H4 (cell line): ENCODE data around the gene SYMPK. TPM values are rescaled to one million over a fixed set of nuclear protein-coding genes. Genes with fewer than 3 reads are reported as not detected.

ENCODE experiments used
- DNase-seq: peaks from one replicate; pipeline ENCODE4 v3.0.0-alpha.2; 2015; ENCODE audit warnings: low spot score
- total RNA-seq: library from RNA; depleted of rRNA; stranded (reverse); fragments of >200 nt; shearing (Covaris generic); gene quantifications from 2 replicates; pipeline ENCODE4 v1.2.3, GENCODE V29; 2014

Gene SYMPK
- total RNA-seq, 1 experiment from 2014 or later, result 17.7 TPM

DNA sequence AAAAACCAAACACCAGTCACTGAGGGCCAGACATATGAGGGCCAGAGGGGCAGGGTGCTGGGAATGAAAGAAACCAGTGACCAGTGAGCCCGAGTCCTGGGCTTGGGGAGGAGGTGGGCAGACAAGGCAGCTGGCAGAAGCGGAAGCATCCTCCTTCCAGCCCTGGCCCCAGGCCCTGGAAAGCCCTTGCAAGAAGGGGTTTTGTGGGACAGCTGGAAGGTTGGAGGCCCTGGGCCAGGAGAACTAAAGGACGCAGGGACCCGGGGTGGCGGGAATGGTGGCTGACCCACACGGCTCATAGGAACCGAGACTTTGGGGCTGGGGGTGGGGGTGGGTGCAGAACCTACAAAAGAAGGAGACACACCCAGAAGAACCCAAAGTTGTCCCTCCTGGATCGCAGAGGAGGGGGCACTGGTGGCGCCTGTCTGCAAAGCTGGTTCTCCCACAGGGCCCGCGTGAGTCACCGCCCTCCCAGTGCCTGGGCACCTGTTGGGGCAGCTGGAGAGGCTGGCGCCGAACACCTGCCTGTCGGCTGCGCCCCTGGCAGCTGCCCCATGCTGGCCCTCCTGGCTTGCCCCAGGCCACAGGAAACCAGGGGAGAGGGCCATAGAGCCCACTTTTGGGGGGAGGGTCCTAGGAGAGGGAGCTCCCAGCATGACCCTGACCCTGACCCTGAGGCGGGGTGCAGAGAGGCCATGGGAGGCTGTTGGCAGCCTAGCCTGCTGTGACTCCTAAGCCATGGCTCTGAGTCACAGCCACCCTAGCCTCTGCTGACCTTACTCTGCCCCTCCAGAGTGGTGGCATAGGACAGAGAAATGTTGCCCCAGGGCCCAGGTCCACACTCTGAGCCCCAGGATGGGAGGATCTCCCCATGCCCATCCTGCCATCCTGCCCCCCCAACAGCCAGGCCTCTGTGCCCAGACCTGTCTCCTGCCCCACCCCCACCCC lies 81.5 kb downstream of the SYMPK start:
- no peak for DNase-seq

DNA sequence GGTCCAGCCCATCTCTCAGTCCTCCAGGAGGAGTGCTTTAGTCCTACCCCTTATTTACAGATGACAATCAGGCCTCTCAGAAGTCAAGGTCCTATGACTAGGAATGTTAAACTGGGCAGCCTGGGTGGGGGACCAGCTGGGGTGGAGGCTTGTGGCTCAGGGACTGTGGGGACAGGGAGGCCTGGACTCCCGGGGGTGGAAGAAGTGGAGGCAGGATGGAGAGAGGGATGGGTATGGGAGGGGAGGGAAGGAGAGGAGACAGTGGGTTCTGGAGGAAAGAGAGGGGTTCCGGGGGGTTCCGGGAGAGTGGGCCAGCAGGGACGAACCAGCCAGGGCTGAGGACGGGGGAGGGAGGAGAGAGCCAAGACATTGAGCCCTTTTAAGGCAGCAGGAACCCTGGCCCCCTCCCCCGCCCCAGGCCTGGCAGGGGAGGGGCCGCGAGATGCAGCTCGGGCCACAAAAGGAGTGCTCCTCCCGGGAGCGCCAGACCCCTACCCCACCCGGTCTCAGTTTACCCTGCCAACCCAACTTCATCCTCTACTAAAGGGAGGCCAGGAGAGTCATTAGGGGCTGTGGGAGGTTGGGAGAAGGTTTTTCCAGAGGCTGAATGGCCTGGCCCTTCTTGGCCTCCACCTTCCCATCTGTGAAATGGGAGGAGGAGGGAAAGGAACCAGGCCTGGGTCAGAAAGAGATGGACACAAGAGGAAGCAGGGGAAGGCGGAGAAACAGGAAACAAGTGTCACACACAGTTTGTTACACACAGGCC lies 82.3 kb downstream of the SYMPK start:
- no peak for DNase-seq

DNA sequence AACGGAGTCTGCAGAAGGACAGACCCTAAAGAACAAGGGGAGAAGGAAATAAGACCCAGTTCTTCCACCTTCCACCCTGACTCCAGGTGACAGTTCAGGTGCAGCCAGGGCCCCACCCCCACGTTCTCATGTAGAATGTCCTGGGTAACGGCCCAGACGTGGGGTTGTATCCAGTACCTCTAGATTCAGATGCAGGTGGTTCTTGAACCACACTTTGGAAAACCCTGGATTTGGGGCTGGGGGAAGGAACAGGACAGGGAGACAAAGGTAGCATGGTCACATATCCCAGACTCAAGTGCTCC lies 82.8 kb downstream of the SYMPK start:
- DNase-seq, result no peak

DNA sequence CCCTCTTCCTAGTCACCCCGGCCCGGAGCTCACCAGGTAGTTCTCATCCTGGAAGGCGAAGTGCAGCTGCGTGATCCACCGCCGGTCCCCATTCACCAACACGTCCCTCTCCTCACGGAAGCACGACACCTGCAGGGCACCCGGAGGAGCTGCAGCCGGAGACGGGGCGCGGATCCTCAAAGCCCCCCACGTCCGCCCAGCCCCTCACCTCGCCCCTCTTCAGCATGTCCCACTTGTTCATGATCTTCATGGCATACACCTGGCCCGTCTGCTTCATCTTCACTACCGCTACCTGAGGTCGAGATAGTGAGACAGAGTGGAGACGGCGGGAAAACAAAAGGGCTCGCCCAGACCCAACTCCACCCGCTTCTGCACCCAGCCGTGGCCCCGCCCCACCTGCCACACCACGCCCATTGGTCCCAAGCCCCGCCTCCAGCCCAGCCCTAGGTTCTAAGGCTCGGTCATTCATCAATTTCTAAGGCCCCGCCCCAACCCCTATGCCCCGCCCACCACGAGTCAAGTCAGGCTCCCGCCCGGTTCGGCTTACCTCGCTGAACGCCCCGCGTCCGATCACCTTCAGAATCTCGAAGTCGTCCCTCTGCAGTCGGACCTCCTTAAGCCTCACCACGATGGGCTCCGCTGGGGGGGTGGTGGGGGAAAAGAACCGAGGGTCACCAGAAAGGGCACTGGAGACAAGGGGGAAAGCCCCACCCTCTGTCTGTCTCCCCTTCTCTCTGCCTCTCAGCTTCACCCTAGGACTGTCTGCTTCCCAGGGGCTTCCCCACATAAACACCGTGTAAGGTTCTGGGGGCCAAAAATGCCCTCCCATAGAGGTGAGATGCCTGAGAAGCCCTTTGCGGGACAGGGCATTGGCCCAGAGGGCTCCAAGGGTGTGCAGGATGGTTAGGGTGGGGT lies 83.5 kb downstream of the SYMPK start:
- DNase-seq, result no peak

DNA sequence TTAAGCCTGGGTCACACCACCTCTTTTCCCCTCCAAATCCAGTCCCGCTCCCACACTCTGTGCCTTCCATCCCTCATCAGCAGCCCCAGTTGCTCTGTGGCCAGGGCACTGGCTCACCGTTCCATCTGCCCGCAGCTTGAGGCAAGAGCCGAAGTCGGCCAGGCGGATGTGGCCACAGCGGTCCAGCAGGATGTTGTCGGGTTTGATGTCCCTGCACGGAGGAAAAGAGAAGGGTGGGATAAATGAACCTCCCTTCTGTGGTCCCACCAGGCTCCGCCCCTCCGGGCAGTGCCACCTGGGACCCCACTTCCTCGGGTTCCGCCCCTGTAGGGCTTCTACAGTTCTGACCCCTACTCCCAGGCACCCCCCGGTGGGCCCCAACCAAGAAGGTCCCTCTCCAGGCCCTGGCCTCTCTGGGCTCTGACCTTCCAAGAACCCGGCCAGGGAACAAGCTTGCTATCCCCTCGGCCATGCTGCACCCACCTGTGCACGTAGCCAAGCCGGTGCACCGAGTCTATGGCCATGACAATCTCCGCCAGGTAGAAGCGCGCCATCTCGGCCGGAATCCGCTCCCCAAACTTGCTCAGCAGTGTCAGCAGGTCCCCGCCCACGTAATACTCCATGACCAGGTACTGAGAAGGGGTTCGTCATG lies 84.8 kb downstream of the SYMPK start:
- no peak for DNase-seq

GRCh38 chr19:45777395-45777961 lies 85.5 kb downstream of the SYMPK start:
- DNase-seq, result no peak

- DNase-seq, result no peak
Measured at GRCh38 chr19:45774765-45775164, 88.2 kb downstream of the SYMPK start.

DNA sequence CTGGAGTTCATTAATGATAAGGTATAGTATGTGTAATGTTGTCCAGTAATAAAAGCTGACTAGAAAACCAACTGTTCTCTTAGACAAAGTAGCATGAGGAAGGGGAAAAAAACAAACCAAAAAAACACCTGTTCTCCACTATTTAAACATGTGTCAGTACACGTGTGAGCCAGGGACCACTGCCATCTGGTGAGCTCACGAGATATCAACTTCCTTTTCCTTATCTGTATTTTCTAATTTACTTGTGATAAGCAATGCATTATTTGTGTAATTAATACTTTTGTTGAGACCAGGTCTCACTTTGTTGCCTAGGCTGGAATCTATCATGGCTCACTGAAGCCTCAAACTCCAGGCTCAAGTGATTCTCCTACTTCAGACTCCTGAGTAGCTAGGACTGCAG lies 89.6 kb downstream of the SYMPK start:
- DNase-seq, result no peak

DNA sequence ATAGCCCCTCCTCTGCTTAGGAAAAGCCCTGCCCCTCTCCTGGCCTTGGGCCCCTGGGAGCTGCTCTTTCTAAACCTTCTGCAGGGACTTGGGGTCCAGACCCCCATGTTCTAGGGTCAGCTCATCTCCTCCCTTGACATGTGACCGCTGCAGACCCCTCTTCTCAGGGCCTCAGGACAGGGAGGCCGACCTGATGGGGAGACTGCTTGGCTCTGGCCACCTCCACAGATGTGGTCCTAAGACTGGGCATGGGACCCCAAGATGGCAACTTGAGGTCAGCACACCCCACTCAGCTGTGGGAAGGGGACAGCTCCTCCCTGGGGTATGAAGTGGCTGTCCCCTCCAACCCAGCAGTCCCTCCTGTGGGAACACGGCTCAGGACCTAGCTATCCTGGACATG lies 90.0 kb downstream of the SYMPK start:
- DNase-seq, result no peak

GRCh38 chr19:45772130-45772840 lies 90.7 kb downstream of the SYMPK start:
- no peak for DNase-seq

GRCh38 chr19:45771311-45771933 lies 91.5 kb downstream of the SYMPK start:
- DNase-seq, result no peak

GRCh38 chr19:45770192-45771101 lies 92.5 kb downstream of the SYMPK start:
- peak; percentile 76 for DNase-seq

DNA sequence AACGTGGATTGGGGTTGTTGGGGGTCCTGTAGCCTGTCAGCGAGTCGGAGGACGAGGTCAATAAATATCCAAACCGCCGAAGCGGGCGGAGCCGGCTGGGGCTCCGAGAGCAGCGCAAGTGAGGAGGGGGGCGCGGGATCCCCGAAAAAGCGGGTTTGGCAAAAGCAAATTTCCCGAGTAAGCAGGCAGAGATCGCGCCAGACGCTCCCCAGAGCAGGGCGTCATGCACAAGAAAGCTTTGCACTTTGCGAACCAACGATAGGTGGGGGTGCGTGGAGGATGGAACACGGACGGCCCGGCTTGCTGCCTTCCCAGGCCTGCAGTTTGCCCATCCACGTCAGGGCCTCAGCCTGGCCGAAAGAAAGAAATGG lies 93.1 kb downstream of the SYMPK start:
- DNase-seq, result peak; percentile 20

DNA sequence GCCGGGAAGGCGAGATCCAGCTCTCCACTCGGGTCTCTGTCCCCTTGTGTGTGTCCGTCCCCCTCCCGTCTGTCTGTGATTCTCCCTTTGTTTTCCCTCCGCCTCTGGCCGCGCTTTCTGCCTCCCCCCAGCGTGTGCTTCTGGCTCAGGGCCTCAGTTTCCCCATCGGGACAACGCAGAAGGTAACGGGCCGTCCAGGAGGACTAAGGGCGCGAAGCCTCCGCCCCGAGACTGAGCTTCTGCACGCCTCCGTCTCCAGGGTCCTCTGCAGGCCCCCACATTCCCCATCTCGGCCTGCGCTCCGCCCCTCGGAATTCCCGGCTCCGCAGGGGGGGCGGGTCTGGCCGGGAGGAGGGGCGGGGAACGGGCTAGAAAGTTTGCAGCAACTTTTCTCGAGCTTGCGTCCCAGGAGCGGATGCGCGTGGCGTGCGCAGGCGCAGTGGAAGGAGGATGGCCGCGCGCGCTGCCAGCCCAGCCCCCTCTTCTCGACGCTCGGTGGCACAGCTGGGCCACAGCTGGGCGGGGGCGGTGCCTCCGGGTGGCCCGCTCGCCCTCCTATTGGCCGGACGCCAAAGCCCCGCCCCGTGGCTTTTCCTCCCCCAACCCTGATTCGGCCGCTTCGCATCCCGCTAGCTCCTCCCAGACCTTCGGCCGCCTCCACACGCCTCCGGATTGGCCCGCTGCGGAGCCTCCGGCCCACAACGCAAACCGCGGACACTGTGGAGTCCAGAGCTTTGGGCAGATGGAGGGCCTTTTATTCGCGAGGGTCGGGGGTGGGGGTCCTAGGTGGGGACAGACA lies 93.8 kb downstream of the SYMPK start, which contains the start of gene SIX5:
Gene SIX5, minus strand, starts transcription at position 269 of the 799 bp plus-strand sequence. CDS start 408 bp downstream, outside the sequence.
- peak; percentile 94 for DNase-seq

DNA sequence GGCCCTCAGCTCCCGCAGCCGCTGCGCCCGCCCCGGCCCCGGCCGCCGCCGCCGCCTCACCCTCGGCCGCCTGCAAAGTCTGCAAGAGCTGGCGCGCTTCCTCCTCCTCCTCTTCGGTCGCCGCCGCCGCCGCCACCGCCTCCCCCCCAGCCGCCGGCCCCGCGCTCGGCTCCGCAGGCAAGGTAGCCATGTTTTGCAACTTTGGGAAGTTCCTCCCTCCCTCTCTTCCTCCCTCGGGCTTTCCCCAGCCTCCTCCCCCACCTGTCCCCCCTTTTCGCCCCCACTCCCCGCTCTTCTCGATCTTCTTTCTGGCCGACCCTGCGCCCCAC lies 94.3 kb downstream of the SYMPK start:
- no peak for DNase-seq

GRCh38 chr19:45767881-45768654 lies 94.9 kb downstream of the SYMPK start:
- DNase-seq, result peak; percentile 21

- DNase-seq, result peak; percentile 46
Measured at GRCh38 chr19:45767410-45767880, 95.5 kb downstream of the SYMPK start.
